HG03139 (cell line): ENCODE measurements around the gene ZNF440.
"Not testable (repeated sequence)": the region's sequence is repeated elsewhere in the genome, so short reads cannot be mapped to it uniquely, and the experiment has no call there.

Source experiments
- ATAC-seq: cut with Tn5 transposase; IDR thresholded peaks from one replicate; pipeline ENCODE4 v1.9.1; 2021; ENCODE audit not compliant: unreplicated experiment

Gene ZNF440

GRCh38 chr19:11814029-11814699 is at the start of gene ZNF440:
Gene ZNF440 (plus strand): TSS chr19:11814273. CDS start chr19:11814448, 175 bp downstream.
- ATAC-seq: peak; percentile 98

GRCh38 chr19:11766597-11767591 is 47.2 kb upstream of the ZNF440 start, which contains the start of gene ZNF441:
Gene ZNF441 (plus strand): TSS chr19:11767000. CDS start chr19:11767194, 194 bp downstream.
- ATAC-seq: peak; percentile 78

DNA sequence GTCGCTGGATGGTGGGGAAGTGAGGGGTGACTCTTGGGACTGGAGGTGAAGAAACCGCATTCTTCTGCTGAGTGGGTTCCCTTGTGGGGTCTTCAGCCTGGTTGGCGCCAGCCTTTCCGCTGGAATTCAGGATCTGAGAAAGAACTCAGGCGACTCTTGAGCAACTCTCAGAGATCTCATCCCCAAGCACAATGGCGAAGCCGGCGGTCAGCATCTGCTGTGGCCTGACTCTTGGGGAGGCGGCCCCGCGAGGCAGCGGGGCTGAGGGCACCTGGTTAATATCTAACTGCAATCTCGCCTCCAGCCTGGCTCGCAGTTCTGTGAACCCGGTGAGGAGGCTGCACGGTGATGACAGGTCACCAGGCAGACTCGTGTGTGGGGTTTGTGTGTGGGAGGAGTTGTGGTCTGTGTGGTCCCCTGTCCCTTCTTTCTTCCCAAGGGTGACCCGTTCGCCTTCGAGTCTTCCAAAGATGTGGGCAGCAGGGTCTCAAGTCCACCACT is 46.4 kb upstream of the ZNF440 start:
- peak; percentile 42 for ATAC-seq

DNA sequence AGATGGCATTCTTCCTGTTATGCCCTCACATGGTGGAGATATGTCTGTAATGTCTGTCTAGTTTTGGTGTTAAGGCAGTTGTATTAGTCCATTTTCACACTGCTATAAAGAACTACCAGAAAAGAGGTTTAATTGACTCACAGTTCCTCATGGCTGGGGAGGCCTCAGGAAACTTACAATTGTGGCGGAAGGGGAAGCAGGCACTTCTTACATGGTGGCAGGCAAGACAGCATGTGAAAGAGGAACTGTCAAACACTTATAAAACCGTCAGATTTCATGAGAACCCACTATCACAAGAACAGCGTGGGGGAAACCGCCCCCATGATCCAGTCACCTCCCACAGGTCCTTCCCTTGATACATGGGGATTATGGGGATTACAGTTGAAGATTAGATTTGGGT is 44.1 kb upstream of the ZNF440 start:
- ATAC-seq: no peak

GRCh38 chr19:11771520-11771919 is 42.6 kb upstream of the ZNF440 start:
- ATAC-seq: not testable (repeated sequence)

GRCh38 chr19:11776669-11777068 is 37.4 kb upstream of the ZNF440 start:
- ATAC-seq: not testable (repeated sequence)

DNA sequence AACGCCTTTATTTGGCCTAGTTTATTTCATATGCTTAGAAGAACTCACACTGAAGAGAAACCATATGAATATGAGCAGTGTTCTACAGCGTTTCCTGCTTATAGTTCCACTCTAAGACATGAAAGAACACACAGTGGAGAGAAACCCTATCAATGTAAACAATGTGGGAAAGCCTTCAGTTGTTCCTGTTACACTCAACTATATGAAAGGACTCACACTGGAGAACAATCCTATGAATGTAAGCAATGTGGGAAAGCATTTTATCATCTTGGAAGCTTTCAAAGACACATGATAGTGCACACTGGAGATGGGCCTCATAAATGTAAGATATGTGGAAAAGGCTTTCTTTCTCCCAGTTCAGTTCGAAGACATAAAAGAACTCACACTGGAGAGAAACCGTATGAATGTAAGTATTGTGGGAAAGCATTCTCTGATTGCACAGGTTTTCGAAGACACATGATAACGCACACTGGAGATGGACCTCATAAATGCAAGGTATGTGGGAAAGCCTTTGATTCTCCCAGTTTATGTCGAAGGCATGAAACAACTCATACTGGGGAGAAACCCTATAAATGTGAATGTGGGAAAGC is 33.5 kb upstream of the ZNF440 start:
- ATAC-seq: no peak

DNA sequence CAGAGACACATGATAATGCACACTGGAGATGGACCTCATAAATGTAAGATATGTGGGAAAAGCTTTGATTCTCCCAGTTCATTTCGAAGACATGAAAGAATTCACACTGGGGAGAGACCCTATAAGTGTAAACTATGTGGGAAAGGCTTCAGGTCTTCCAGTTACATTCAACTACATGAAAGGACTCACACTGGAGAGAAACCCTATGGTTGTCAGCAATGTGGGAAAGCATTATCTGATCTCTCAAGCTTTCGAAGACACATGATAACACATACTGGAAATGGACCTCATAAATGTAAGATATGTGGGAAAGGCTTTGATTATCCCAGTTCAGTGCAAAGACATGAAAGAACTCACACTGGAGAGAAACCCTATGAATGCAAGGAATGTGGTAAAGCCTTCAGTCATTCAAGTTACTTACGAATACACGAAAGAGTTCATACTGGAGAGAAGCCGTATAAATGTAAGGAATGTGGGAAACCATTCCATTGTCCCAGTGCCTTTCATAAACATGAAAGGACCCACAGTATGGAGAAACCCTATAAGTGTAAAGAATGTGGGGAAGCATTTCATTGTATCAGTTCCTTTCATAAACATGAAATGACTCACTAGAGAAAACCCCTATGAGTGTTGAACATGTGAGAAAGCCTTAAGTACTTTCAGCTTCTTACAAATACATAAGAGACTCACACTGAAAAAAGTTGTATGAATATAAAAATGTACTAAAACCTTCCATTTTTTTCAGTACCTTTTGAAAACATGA is 32.6 kb upstream of the ZNF440 start:
- ATAC-seq: no peak

- no peak for ATAC-seq
These were observed 30.3 kb upstream of the ZNF440 start for GRCh38 chr19:11783767-11784166.

GRCh38 chr19:11784356-11784755 is 29.7 kb upstream of the ZNF440 start:
- ATAC-seq: no peak

- ATAC-seq: no peak
These were observed 26.5 kb upstream of the ZNF440 start for GRCh38 chr19:11787536-11787935.

GRCh38 chr19:11792942-11793341 is 21.1 kb upstream of the ZNF440 start:
- no peak for ATAC-seq

- no peak for ATAC-seq
These were observed 16.6 kb upstream of the ZNF440 start for GRCh38 chr19:11797491-11797890.

- peak; percentile 88 for ATAC-seq
These were observed 15.4 kb upstream of the ZNF440 start, which contains the start of gene ZNF491 for GRCh38 chr19:11798391-11799330. Gene ZNF491 (plus strand): TSS chr19:11798523. CDS start chr19:11805954, 7,431 bp downstream.

DNA sequence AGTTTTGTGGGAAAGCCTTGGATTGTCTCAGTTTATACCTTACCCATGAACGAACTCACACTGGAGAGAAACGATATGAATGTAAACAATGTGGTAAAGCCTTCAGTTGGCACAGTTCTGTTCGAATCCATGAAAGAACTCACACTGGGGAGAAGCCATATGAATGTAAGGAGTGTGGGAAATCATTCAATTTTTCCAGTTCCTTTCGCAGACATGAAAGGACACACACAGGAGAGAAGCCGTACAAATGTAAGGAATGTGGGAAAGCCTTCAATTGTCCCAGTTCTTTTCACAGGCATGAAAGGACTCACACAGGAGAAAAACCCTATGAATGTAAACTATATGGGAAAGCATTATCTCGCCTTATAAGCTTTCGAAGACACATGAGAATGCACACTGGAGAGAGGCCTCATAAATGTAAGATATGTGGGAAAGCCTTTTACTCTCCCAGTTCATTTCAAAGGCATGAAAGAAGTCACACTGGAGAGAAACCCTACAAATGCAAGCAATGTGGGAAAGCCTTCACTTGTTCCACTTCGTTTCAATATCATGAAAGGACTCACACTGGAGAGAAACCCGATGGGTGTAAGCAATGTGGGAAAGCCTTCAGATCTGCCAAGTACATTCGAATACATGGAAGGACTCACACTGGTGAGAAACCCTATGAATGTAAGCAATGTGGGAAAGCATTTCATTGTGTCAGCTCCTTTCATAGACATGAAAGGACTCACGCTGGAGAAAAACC is 7.5 kb upstream of the ZNF440 start:
- ATAC-seq: no peak

DNA sequence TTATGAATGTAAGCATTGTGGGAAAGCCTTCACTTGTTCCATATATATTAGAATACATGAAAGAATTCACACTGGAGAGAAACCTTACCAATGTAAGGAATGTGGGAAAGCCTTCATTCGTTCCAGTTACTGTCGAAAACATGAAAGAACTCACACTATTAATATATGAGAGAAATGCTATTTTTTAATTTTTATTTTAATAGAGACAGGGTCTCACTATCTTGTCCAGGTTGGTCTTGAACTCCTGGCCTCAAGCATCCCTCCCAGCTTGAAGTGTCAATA is 7.0 kb upstream of the ZNF440 start:
- ATAC-seq: no peak

DNA sequence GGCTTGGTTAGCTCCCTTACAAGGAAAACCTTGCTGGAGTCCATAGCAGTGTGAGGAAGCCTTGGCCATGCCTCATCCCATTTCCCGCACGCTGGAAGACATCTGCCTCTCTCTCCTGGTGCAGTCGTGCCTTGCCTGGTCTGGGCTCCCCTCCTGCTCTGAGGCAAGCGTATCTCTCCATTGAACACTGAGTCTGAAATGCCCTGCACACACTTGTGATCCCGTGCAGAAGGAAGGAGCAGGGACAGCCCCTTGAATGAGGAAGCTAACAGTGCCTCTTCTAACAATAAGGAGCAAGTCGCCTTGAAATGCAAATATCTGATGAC is 407 bp upstream of the ZNF440 start:
- ATAC-seq: no peak

- no peak for ATAC-seq
These were observed 595 bp downstream of the ZNF440 start for GRCh38 chr19:11814700-11815035.

- ATAC-seq: no peak
These were observed 7.5 kb downstream of the ZNF440 start for GRCh38 chr19:11821474-11822109.
